K562 (cell line): Measurements from ENCODE around the gene HMCN2. TPM values are rescaled to one million over a fixed set of nuclear protein-coding genes. Genes with fewer than 3 reads are reported as not detected.

ENCODE experiments used
- ATAC-seq: fragments of 200-7000 bp; cut with Tn5 transposase; 3 replicates; pipeline ENCODE4 v1.9.1; 2020; ENCODE audit warnings: moderate library complexity
- BruUV-seq: library from RNA; stranded (reverse); fragments of 400-500 nt; replicated peaks from 2 replicates; lab custom pipeline; 2021; lab: Mats Ljungman, UMichigan
- CTCF ChIA-PET: fragments of 300-600 bp; formaldehyde crosslinking; extraction: SDS; loops from one replicate; lab custom pipeline; 2021; ENCODE audit warnings: low intra/inter-chr PET ratio; lab: Yijun Ruan, JAX
- POLR2A ChIA-PET: fragments of 300-600, 350-650 bp; sonication (Branson Sonifier 250); formaldehyde crosslinking; extraction: SDS; loops from one replicate; lab custom pipeline; 2021; ENCODE audit warnings: antibody characterized with exemption, inconsistent platforms; lab: Yijun Ruan, JAX
- DNase-seq, 4 experiments: peaks; one replicate each; pipeline versions ENCODE4 v3.0.0 to v3.0.0-alpha.2; 2011 to 2018; ENCODE audit warnings: low spot score in 3 of 4, mixed read lengths in 3 of 4; ENCODE audit errors: extremely low read depth in 1 of 4
- FAIRE-seq: peaks from 2 replicates; lab custom pipeline; 2011; peaks lifted over from hg19 to GRCh38; lab: Jason Lieb, UNC
- H2AFZ ChIP-seq: 2 replicates; pipeline ENCODE4 v1.6.0; 2011; ENCODE audit warnings: low read depth, low read length, control low read depth, inconsistent platforms
- H3K27ac ChIP-seq: fragments of 200-600 bp; 3 replicates; pipeline ENCODE4 v1.8.0; 2011; ENCODE audit warnings: low read depth, mild to moderate bottlenecking, control low read depth, inconsistent platforms, low read length, moderate library complexity, mixed read lengths; ENCODE audit errors: extremely low read depth
- H3K27me3 ChIP-seq, 2 experiments: fragments of 300-600 bp in 1 of 2; 2 replicates in 1 of 2; 3 replicates in 1 of 2; pipeline versions ENCODE4 v1.6.0 to v1.8.0; 2011; ENCODE audit warnings: inconsistent platforms in 2 of 2, low read length in 2 of 2, mild to moderate bottlenecking in 1 of 2, mixed read lengths in 1 of 2, moderate library complexity in 1 of 2; ENCODE audit not compliant: control insufficient read depth in 2 of 2, insufficient read depth in 2 of 2
- H3K36me3 ChIP-seq: fragments of 300-600 bp; 3 replicates; pipeline ENCODE4 v1.8.0; 2011; ENCODE audit warnings: mild to moderate bottlenecking, low read length, inconsistent platforms; ENCODE audit not compliant: control insufficient read depth, insufficient read depth
- H3K4me1 ChIP-seq, 2 experiments: fragments of 200-600 bp in 1 of 2; replicated peaks in 1 of 2; 2 replicates in 1 of 2; 3 replicates in 1 of 2; pipeline versions ENCODE4 v1.5.1 to v1.8.0; 2011; ENCODE audit warnings: inconsistent platforms in 2 of 2, low read length in 2 of 2, mild to moderate bottlenecking in 1 of 2, mixed read lengths in 1 of 2, moderate library complexity in 1 of 2; ENCODE audit not compliant: control insufficient read depth in 2 of 2, insufficient read depth in 2 of 2
- H3K4me2 ChIP-seq: 2 replicates; pipeline ENCODE4 v1.6.1; 2011; ENCODE audit warnings: low read length, control low read depth, inconsistent platforms, mixed read lengths; ENCODE audit not compliant: insufficient read depth
- H3K4me3 ChIP-seq: fragments of 200-600 bp; sonication (generic), shearing (Covaris generic); 2 replicates; pipeline ENCODE4 v1.5.1; 2016; ENCODE audit warnings: control low read depth, inconsistent platforms
- H3K79me2 ChIP-seq: fragments of 200-600 bp; 3 replicates; pipeline ENCODE4 v1.8.0; 2011; ENCODE audit warnings: low read length, inconsistent platforms; ENCODE audit not compliant: control insufficient read depth, insufficient read depth
- H3K9ac ChIP-seq, 2 experiments: 2 replicates each; pipeline versions ENCODE4 v1.6.0 to v1.6.1; 2011; ENCODE audit warnings: low read depth in 2 of 2, low read length in 2 of 2, control low read depth in 1 of 2, inconsistent platforms in 1 of 2, mild to moderate bottlenecking in 1 of 2, mixed read lengths in 1 of 2; ENCODE audit not compliant: insufficient read depth in 1 of 2
- H3K9me1 ChIP-seq: one replicate; pipeline ENCODE4 v1.6.0; 2011; ENCODE audit warnings: inconsistent platforms, mild to moderate bottlenecking, low read length, moderate library complexity; ENCODE audit not compliant: control insufficient read depth, insufficient read depth
- H3K9me3 ChIP-seq: replicated peaks from 2 replicates; pipeline ENCODE4 v1.5.1; 2011; ENCODE audit warnings: low read depth, low read length, inconsistent platforms; ENCODE audit not compliant: control insufficient read depth, insufficient read depth
- H4K20me1 ChIP-seq: replicated peaks from 2 replicates; pipeline ENCODE4 v1.6.1; 2011; ENCODE audit warnings: low read length, inconsistent platforms, mixed read lengths; ENCODE audit not compliant: control insufficient read depth, insufficient read depth
- CCNT2 ChIP-seq: IDR thresholded peaks from 2 replicates; pipeline ENCODE4 v1.6.1; 2011; ENCODE audit warnings: borderline replicate concordance, low read depth, mild to moderate bottlenecking, moderate library complexity, mixed read lengths, low read length; ENCODE audit not compliant: insufficient read length; ENCODE audit errors: extremely low read depth
- CREBBP ChIP-seq: IDR thresholded peaks from one replicate; pipeline ENCODE4 v1.6.1; 2012; ENCODE audit warnings: low read depth, mild to moderate bottlenecking, control low read depth, inconsistent platforms, low read length
- E2F8 ChIP-seq: fragments of 450-650 bp; IDR thresholded peaks from 2 replicates; pipeline ENCODE4 v1.7.1; 2018; ENCODE audit warnings: mild to moderate bottlenecking, low read depth; ENCODE audit not compliant: partially characterized antibody
- ELF2 ChIP-seq: fragments of 250-450 bp; sonication (Bioruptor Pico); IDR thresholded peaks from 2 replicates; pipeline ENCODE4 v1.5.0; 2021; ENCODE audit warnings: mild to moderate bottlenecking
- GATA2 ChIP-seq: sonication (generic); formaldehyde crosslinking; IDR thresholded peaks from 2 replicates; pipeline ENCODE4 v1.4.0; 2020; ENCODE audit warnings: mild to moderate bottlenecking, missing genetic modification reagents
- GATAD2B ChIP-seq: fragments of 450-650 bp; IDR thresholded peaks from 2 replicates; pipeline ENCODE4 v1.6.1; 2017; ENCODE audit warnings: mild to moderate bottlenecking, borderline replicate concordance
- HMG20A ChIP-seq: fragments of 450-650 bp; formaldehyde crosslinking; conservative IDR thresholded peaks from 2 replicates; pipeline ENCODE4 v1.4.0; 2020; ENCODE audit warnings: mild to moderate bottlenecking, mixed read lengths
- HMG20B ChIP-seq: fragments of 250-450 bp; sonication (Bioruptor Pico); IDR thresholded peaks from 2 replicates; pipeline ENCODE4 v1.5.0; 2021; ENCODE audit warnings: mild to moderate bottlenecking
- MNT ChIP-seq, 2 experiments: fragments of 450-650 bp; conservative IDR thresholded peaks; 2 replicates each; pipeline ENCODE4 v1.6.1; 2017; ENCODE audit warnings: mild to moderate bottlenecking in 2 of 2, moderate library complexity in 2 of 2
- NFXL1 ChIP-seq: fragments of 450-650 bp; formaldehyde crosslinking; IDR thresholded peaks from 2 replicates; pipeline ENCODE4 v1.4.0; 2021; ENCODE audit warnings: mild to moderate bottlenecking
- SNAPC5 ChIP-seq: fragments of 250-450 bp; sonication (Bioruptor Pico); IDR thresholded peaks from 2 replicates; pipeline ENCODE4 v1.8.0; 2021; ENCODE audit warnings: moderate library complexity, mild to moderate bottlenecking, inconsistent platforms
- TCF7L2 ChIP-seq: fragments of 150-350 bp; IDR thresholded peaks from 2 replicates; pipeline ENCODE4 v1.6.1; 2016; ENCODE audit warnings: low read depth, mild to moderate bottlenecking, low read length, moderate library complexity
- TCFL5 ChIP-seq: fragments of 250-450 bp; sonication (Bioruptor Pico); conservative IDR thresholded peaks from 2 replicates; pipeline ENCODE4 v1.6.1; 2021; ENCODE audit warnings: mild to moderate bottlenecking, moderate library complexity, matching md5 sums
- ZBTB26 ChIP-seq: fragments of 450-650 bp; formaldehyde crosslinking; IDR thresholded peaks from 2 replicates; pipeline ENCODE4 v1.4.0; 2022; ENCODE audit warnings: missing genetic modification characterization
- ZKSCAN8 ChIP-seq: fragments of 200-800 bp; sonication (Bioruptor generic); IDR thresholded peaks from 2 replicates; pipeline ENCODE4 v1.6.1; 2016; ENCODE audit warnings: missing genetic modification characterization, missing compliant biosample characterization
- WGBS: fragments of 100-300 bp; shearing (Covaris generic); methylation state at CpG from one replicate; pipeline ENCODE4 v1.1.6; 2016; ENCODE audit warnings: low coverage, mixed read lengths; ENCODE audit not compliant: insufficient coverage; ENCODE audit errors: missing lambda C conversion rate; 5-methylcytosine and 5-hydroxymethylcytosine counted together
- in situ Hi-C: fragments of 300-500 bp; cut with MboI; formaldehyde crosslinking; loops from 4 replicates; pipeline ENCODE4 v1.15.0; 2018; ENCODE audit warnings: inconsistent platforms, mixed read lengths
- intact Hi-C: fragments of 100-400 bp; cut with micrococcal nuclease; formaldehyde crosslinking; loops from 2 replicates; pipeline ENCODE4 v1.14.2; 2022
- polyA plus RNA-seq, 8 experiments: library from polyadenylated mRNA; depleted of rRNA in 4 of 8; stranded (reverse) in 5 of 8; unstranded in 3 of 8; fragments of >200 nt; fragmentation: Nextera tagmentation in 2 of 8; fragmentation: Illumina TruSeq in 1 of 8; extraction: Ambion mirVana in 2 of 8; extraction: Trizol in 1 of 8; gene quantifications; 2 replicates each; pipeline versions ENCODE4 v1.2.1 to v1.2.3, GENCODE V29; 2011 to 2014; ENCODE audit warnings: inconsistent platforms in 1 of 8, missing spikeins in 1 of 8
- total RNA-seq, 7 experiments: library from RNA; depleted of rRNA in 6 of 7; stranded (reverse); fragments of >200 nt in 6 of 7; fragmentation: Illumina TruSeq in 2 of 7; extraction: Trizol in 2 of 7; gene quantifications; 2 replicates each; pipeline versions ENCODE4 v1.2.1 to v1.2.3, GENCODE V29; 2011 to 2021; ENCODE audit warnings: low replicate concordance in 1 of 7

Gene HMCN2
- total and polyA plus RNA-seq, 9 of the 15 experiments (the other 6 are each of a cell fraction or from before 2014, with no cell fraction given), result 0.01 TPM; not detected in 8

- TF ChIP-seq SNAPC5 (CRISPR knock-in tag), result no peak
These were observed 86.5 kb downstream of the HMCN2 start (continued) for GRCh38 chr9:130352081-130352480.

GRCh38 chr9:130352586-130353285 lies 87.2 kb downstream of the HMCN2 start:
- Histone ChIP-seq H3K36me3 (no peaks in the 10 kb centered on the region), H3K27me3 (peaks cover 6 to 44% of the 10 kb centered on the region in 2 experiments; a peak in 3 of 5 replicates), H3K27ac (no peak overlapping the region), H3K9me3 (no peaks in the 10 kb centered on the region), H3K79me2 (no peaks in the 10 kb centered on the region), H3K4me1 (peaks cover 0 to 10% of the 10 kb centered on the region in 2 experiments; a peak in 2 of 5 replicates), H3K9ac (no peak overlapping the region), H3K4me2 (no peak overlapping the region), H3K4me3 (no peak overlapping the region), H2AFZ (no peak overlapping the region), H3K9me1 (no peaks in the 10 kb centered on the region), H4K20me1 (peaks cover 9% of the 10 kb centered on the region; the same call in 1 of the 2 replicates)
- ChIA-PET CTCF (no interaction called here), POLR2A (interaction anchor here (1.3 kb wide), 1 partner anchor 14 kb away, joined by 6 read pairs; no protein-coding TSS in a partner anchor)
- 11% methylated on average over 12 of the region's 17 CpGs for WGBS
- FAIRE-seq, result no peak
- no peak for ATAC-seq
- intact Hi-C loops (no loop called here), in situ Hi-C loops (no loop called here)
- BruUV-seq, result no TSS peak
- DNase-seq, result no peak
- TF ChIP-seq CREBBP (no peak), ZBTB26 (CRISPR knock-in tag) (no peak), HMG20B (CRISPR knock-in tag) (no peak), ZKSCAN8 (no peak), NFXL1 (no peak), E2F8 (no peak), TCF7L2 (no peak), GATAD2B (no peak), TCFL5 (no peak), ELF2 (CRISPR knock-in tag) (no peak), CCNT2 (no peak), GATA2 (CRISPR knock-in tag) (no peak), MNT (conservative IDR thresholded peaks at IDR 0.05) (no peak), HMG20A (CRISPR knock-in tag) (no peak)
